ENCODE data around the gene NSF. TPM values are rescaled to one million over a fixed set of nuclear protein-coding genes. Genes with fewer than 3 reads are reported as not detected.
A peak's percentile ranks its signal among the peaks of the same experiment; 100 is the strongest.
"Not testable (repeated sequence)": the region's sequence is repeated elsewhere in the genome, so short reads cannot be mapped to it uniquely, and the experiment has no call there.

Gene NSF
- total RNA-seq, 1 donor from 2014 or later, result 21.9 TPM

GRCh38 chr17:46756081-46756735 is 165.7 kb downstream of the NSF start:
- Histone ChIP-seq H3K4me3 (ENCODE audit: low read depth, low read length) (no peak overlapping the region), H3K36me3 (ENCODE audit: control insufficient read depth, insufficient read depth, low read length) (no peaks in the 10 kb centered on the region), H3K27me3 (ENCODE audit: control insufficient read depth, insufficient read depth, low read length) (no peaks in the 10 kb centered on the region)
- no peak for TF ChIP-seq CTCF (IDR thresholded peaks at IDR 0.05; ENCODE audit: insufficient read depth, low read length, severe bottlenecking)
- FAIRE-seq (no peak), DNase-seq (ENCODE audit: low read depth) (no peak)

- Histone ChIP-seq H3K27me3 (ENCODE audit: control insufficient read depth, insufficient read depth, low read length) (no peaks in the 10 kb centered on the region), H3K36me3 (ENCODE audit: control insufficient read depth, insufficient read depth, low read length) (no peaks in the 10 kb centered on the region), H3K4me3 (ENCODE audit: low read depth, low read length) (no peak overlapping the region)
- FAIRE-seq (no peak), DNase-seq (ENCODE audit: low read depth) (no peak)
- TF ChIP-seq CTCF (IDR thresholded peaks at IDR 0.05; ENCODE audit: insufficient read depth, low read length, severe bottlenecking), result no peak
These were observed 166.4 kb downstream of the NSF start for GRCh38 chr17:46756861-46757260.

GRCh38 chr17:46757588-46757987 is 167.1 kb downstream of the NSF start:
- not testable (repeated sequence) for DNase-seq (ENCODE audit: low read depth); H3K36me3 ChIP-seq (ENCODE audit: control insufficient read depth, insufficient read depth, low read length); H3K27me3 ChIP-seq (ENCODE audit: control insufficient read depth, insufficient read depth, low read length); H3K4me3 ChIP-seq (ENCODE audit: low read depth, low read length); FAIRE-seq

GRCh38 chr17:46758614-46759013 is 168.1 kb downstream of the NSF start:
- Histone ChIP-seq H3K4me3 (ENCODE audit: low read depth, low read length) (no peak overlapping the region), H3K27me3 (ENCODE audit: control insufficient read depth, insufficient read depth, low read length) (no peaks in the 10 kb centered on the region), H3K36me3 (ENCODE audit: control insufficient read depth, insufficient read depth, low read length) (no peaks in the 10 kb centered on the region)
- no peak for TF ChIP-seq CTCF (IDR thresholded peaks at IDR 0.05; ENCODE audit: insufficient read depth, low read length, severe bottlenecking)
- DNase-seq (ENCODE audit: low read depth) (peak; percentile 76), FAIRE-seq (no peak)

GRCh38 chr17:46759141-46759540 is 168.7 kb downstream of the NSF start:
- no peak for FAIRE-seq
- no peak for TF ChIP-seq CTCF (IDR thresholded peaks at IDR 0.05; ENCODE audit: insufficient read depth, low read length, severe bottlenecking)

GRCh38 chr17:46763416-46763815 is 172.9 kb downstream of the NSF start:
- no peak for FAIRE-seq
- Histone ChIP-seq H3K27me3 (ENCODE audit: control insufficient read depth, insufficient read depth, low read length) (no peaks in the 10 kb centered on the region), H3K4me3 (ENCODE audit: low read depth, low read length) (no peak overlapping the region), H3K36me3 (ENCODE audit: control insufficient read depth, insufficient read depth, low read length) (no peaks in the 10 kb centered on the region)
- DNase-seq (ENCODE audit: low read depth), result no peak
- no peak for TF ChIP-seq CTCF (IDR thresholded peaks at IDR 0.05; ENCODE audit: insufficient read depth, low read length, severe bottlenecking)

More at GRCh38 chr17:46759141-46759540, 168.7 kb downstream of the NSF start:
- Histone ChIP-seq H3K4me3 (ENCODE audit: low read depth, low read length) (no peak overlapping the region), H3K27me3 (ENCODE audit: control insufficient read depth, insufficient read depth, low read length) (no peaks in the 10 kb centered on the region), H3K36me3 (ENCODE audit: control insufficient read depth, insufficient read depth, low read length) (no peaks in the 10 kb centered on the region)
- no peak for DNase-seq (ENCODE audit: low read depth)

Data from bronchial epithelial cell (primary cell).